MM.1S (cell line): ENCODE data around the gene VIM.

ENCODE experiments used
- CTCF ChIP-seq: fragments of 300-600 bp; sonication (generic); IDR thresholded peaks from 2 replicates; pipeline ENCODE4 v1.5.1; 2016; ENCODE audit warnings: antibody characterized with exemption, low read length, mixed read lengths
- EZH2 ChIP-seq: fragments of 300-600 bp; sonication (generic); optimal IDR thresholded peaks from 2 replicates; pipeline ENCODE3; 2017; ENCODE audit warnings: low read depth, mild to moderate bottlenecking, antibody characterized with exemption, low read length, mixed read lengths

GRCh38 chr10:17215782-17216122, 12.3 kb upstream of the VIM start:
- TF ChIP-seq CTCF (no peak), EZH2 (no peak)
